ENCODE results near the gene KIAA0825. TPM values are rescaled to one million over a fixed set of nuclear protein-coding genes. Genes with fewer than 3 reads are reported as not detected.

KIAA0825 gene
- total RNA-seq, 4 donors from 2014 or later, result 1.2 to 5.3 (median 4.0) TPM

GRCh38 chr5:94312298-94312697, 306.1 kb downstream of the KIAA0825 start:
- H3K27ac ChIP-seq, result no peak overlapping the region
- in situ Hi-C loops (cut with MboI; ENCODE audit: low pct_ligation_motif_present in 1 of 4, low pct_unique_long_range_greater_than_20kb in 1 of 4, low sequenced_read_pairs in 3 of 4), result no loop called here
- no peaks in the 10 kb centered on the region for H3K27me3 ChIP-seq
- 85 to 86% methylated on average over 5 of the region's 5 CpGs for WGBS, 2 donors (ENCODE audit: low coverage in 1 of 2)
- no peaks in the 10 kb centered on the region for H3K4me1 ChIP-seq
- no peaks in the 10 kb centered on the region for H3K9me3 ChIP-seq
- intact Hi-C loops (cut with DNase I; ENCODE audit: low total_unique reads), result no loop called here
- H3K36me3 ChIP-seq, result no peaks in the 10 kb centered on the region
- TF ChIP-seq CTCF (IDR thresholded peaks at IDR 0.05) (no peak), EP300 (IDR thresholded peaks at IDR 0.05; ENCODE audit: low read depth) (no peak), POLR2A (IDR thresholded peaks at IDR 0.05) (no peak), POLR2AphosphoS5 (IDR thresholded peaks at IDR 0.05) (no peak)
- no peak overlapping the region for H3K4me3 ChIP-seq
- no peak for DNase-seq

- no peak for DNase-seq
- Histone ChIP-seq H3K27ac (no peak overlapping the region), H3K4me1 (no peaks in the 10 kb centered on the region), H3K4me3 (no peak overlapping the region), H3K27me3 (no peaks in the 10 kb centered on the region), H3K36me3 (no peaks in the 10 kb centered on the region), H3K9me3 (no peaks in the 10 kb centered on the region)
- no peak for TF ChIP-seq POLR2AphosphoS5 (IDR thresholded peaks at IDR 0.05)
- no peak for TF ChIP-seq EP300 (IDR thresholded peaks at IDR 0.05; ENCODE audit: low read depth)
- TF ChIP-seq CTCF (IDR thresholded peaks at IDR 0.05), result no peak
- no peak for TF ChIP-seq POLR2A (IDR thresholded peaks at IDR 0.05)
- intact Hi-C loops (cut with DNase I; ENCODE audit: low total_unique reads), result no loop called here
- 84 to 94% methylated on average over 1 of the region's 1 CpG for WGBS, 2 donors (ENCODE audit: low coverage in 1 of 2)
- in situ Hi-C loops (cut with MboI; ENCODE audit: low pct_ligation_motif_present in 1 of 4, low pct_unique_long_range_greater_than_20kb in 1 of 4, low sequenced_read_pairs in 3 of 4), result no loop called here
These were observed 307.6 kb downstream of the KIAA0825 start for GRCh38 chr5:94310833-94311232.

GRCh38 chr5:94309141-94309540, 309.3 kb downstream of the KIAA0825 start:
- TF ChIP-seq EP300 (IDR thresholded peaks at IDR 0.05; ENCODE audit: low read depth) (no peak), POLR2AphosphoS5 (IDR thresholded peaks at IDR 0.05) (no peak), CTCF (IDR thresholded peaks at IDR 0.05) (no peak), POLR2A (IDR thresholded peaks at IDR 0.05) (no peak)
- no peaks in the 10 kb centered on the region for H3K36me3 ChIP-seq
- no peak overlapping the region for H3K27ac ChIP-seq
- H3K27me3 ChIP-seq, result no peaks in the 10 kb centered on the region
- intact Hi-C loops (cut with DNase I; ENCODE audit: low total_unique reads), result no loop called here
- no peaks in the 10 kb centered on the region for H3K4me1 ChIP-seq
- WGBS, 2 donors (ENCODE audit: low coverage in 1 of 2), result 62 to 71% methylated on average over 1 of the region's 1 CpG
- in situ Hi-C loops (cut with MboI; ENCODE audit: low pct_ligation_motif_present in 1 of 4, low pct_unique_long_range_greater_than_20kb in 1 of 4, low sequenced_read_pairs in 3 of 4), result no loop called here
- DNase-seq, result no peak
- H3K4me3 ChIP-seq, result no peak overlapping the region
- H3K9me3 ChIP-seq, result no peaks in the 10 kb centered on the region

GRCh38 chr5:94308442-94308841, 310.0 kb downstream of the KIAA0825 start:
- Histone ChIP-seq H3K4me3 (no peak overlapping the region), H3K36me3 (no peaks in the 10 kb centered on the region), H3K4me1 (no peaks in the 10 kb centered on the region), H3K27me3 (no peaks in the 10 kb centered on the region), H3K27ac (no peak overlapping the region), H3K9me3 (no peaks in the 10 kb centered on the region)
- no peak for DNase-seq
- intact Hi-C loops (cut with DNase I; ENCODE audit: low total_unique reads) (no loop called here), in situ Hi-C loops (cut with MboI; ENCODE audit: low pct_ligation_motif_present in 1 of 4, low pct_unique_long_range_greater_than_20kb in 1 of 4, low sequenced_read_pairs in 3 of 4) (no loop called here)
- 79% methylated on average over 1 of the region's 1 CpG; no CpG with 5 or more reads in 1 of the 2 donors for WGBS, 2 donors (ENCODE audit: low coverage in 1 of 2)
- TF ChIP-seq POLR2A (IDR thresholded peaks at IDR 0.05), result no peak
- TF ChIP-seq EP300 (IDR thresholded peaks at IDR 0.05; ENCODE audit: low read depth), result no peak
- TF ChIP-seq CTCF (IDR thresholded peaks at IDR 0.05), result no peak
- no peak for TF ChIP-seq POLR2AphosphoS5 (IDR thresholded peaks at IDR 0.05)
